WTC11 (cell line): Measurements from ENCODE around the gene ARL5B.
"Not testable (repeated sequence)": the region's sequence is repeated elsewhere in the genome, so short reads cannot be mapped to it uniquely, and the experiment has no call there.

ENCODE experiments used
- AR ChIP-seq: fragments of 250-450 bp; sonication (Bioruptor Pico); IDR thresholded peaks from 2 replicates; pipeline ENCODE4 v1.9.0; 2021; ENCODE audit warnings: mild to moderate bottlenecking
- ARID4B ChIP-seq: sonication (generic); formaldehyde crosslinking; IDR thresholded peaks from 2 replicates; pipeline ENCODE4 v1.8.0; 2023; ENCODE audit warnings: missing genetic modification reagents, mild to moderate bottlenecking, borderline replicate concordance
- ATF2 ChIP-seq: sonication (generic); formaldehyde crosslinking; IDR thresholded peaks from 2 replicates; pipeline ENCODE4 v1.8.1; 2022; ENCODE audit warnings: low read depth, missing genetic modification reagents, borderline replicate concordance
- CREB1 ChIP-seq: sonication (generic); formaldehyde crosslinking; IDR thresholded peaks from 2 replicates; pipeline ENCODE4 v1.8.0; 2023; ENCODE audit warnings: mild to moderate bottlenecking, missing genetic modification reagents
- CTCF ChIP-seq: fragments of 200-600 bp; IDR thresholded peaks from 2 replicates; pipeline ENCODE4 v1.8.0; 2022; ENCODE audit warnings: antibody characterized with exemption
- ESRRA ChIP-seq: sonication (generic); formaldehyde crosslinking; IDR thresholded peaks from 2 replicates; pipeline ENCODE4 v1.8.1; 2022; ENCODE audit warnings: mild to moderate bottlenecking, missing genetic modification reagents, borderline replicate concordance
- FOXP1 ChIP-seq: sonication (generic); formaldehyde crosslinking; IDR thresholded peaks from 2 replicates; pipeline ENCODE4 v1.8.0; 2022; ENCODE audit warnings: missing genetic modification reagents, mild to moderate bottlenecking, moderate library complexity, borderline replicate concordance
- GRHL2 ChIP-seq: fragments of 250-450 bp; sonication (Bioruptor Pico); IDR thresholded peaks from 2 replicates; pipeline ENCODE4 v1.8.0; 2022; ENCODE audit warnings: mild to moderate bottlenecking, moderate library complexity; ENCODE audit not compliant: insufficient replicate concordance, severe bottlenecking
- MAX ChIP-seq: sonication (generic); formaldehyde crosslinking; IDR thresholded peaks from 2 replicates; pipeline ENCODE4 v1.8.0; 2022; ENCODE audit warnings: mild to moderate bottlenecking, missing genetic modification reagents
- NFATC4 ChIP-seq: fragments of 250-450 bp; sonication (Bioruptor Pico); IDR thresholded peaks from 2 replicates; pipeline ENCODE4 v1.9.0; 2021; ENCODE audit warnings: mild to moderate bottlenecking
- OVOL2 ChIP-seq: fragments of 250-450 bp; sonication (Bioruptor Pico); IDR thresholded peaks from 2 replicates; pipeline ENCODE4 v1.9.0; 2021; ENCODE audit warnings: mild to moderate bottlenecking, borderline replicate concordance
- TEAD1 ChIP-seq: sonication (generic); formaldehyde crosslinking; IDR thresholded peaks from 2 replicates; pipeline ENCODE4 v1.8.0; 2022; ENCODE audit warnings: mild to moderate bottlenecking, missing genetic modification reagents
- ZBTB43 ChIP-seq: sonication (generic); formaldehyde crosslinking; IDR thresholded peaks from 2 replicates; pipeline ENCODE4 v1.8.1; 2023; ENCODE audit warnings: mild to moderate bottlenecking, missing genetic modification reagents
- ZNF232 ChIP-seq: sonication (generic); formaldehyde crosslinking; IDR thresholded peaks from 2 replicates; pipeline ENCODE4 v1.8.0; 2022; ENCODE audit warnings: mild to moderate bottlenecking, missing genetic modification reagents

- not testable (repeated sequence) for TF ChIP-seq TEAD1 (CRISPR knock-in tag); ESRRA (CRISPR knock-in tag); ZBTB43; CREB1 (CRISPR knock-in tag); GRHL2 (CRISPR knock-in tag); CTCF; MAX (CRISPR knock-in tag); NFATC4 (CRISPR knock-in tag); AR (CRISPR knock-in tag); ZNF232 (CRISPR knock-in tag); ATF2 (CRISPR knock-in tag); FOXP1 (CRISPR knock-in tag); OVOL2 (CRISPR knock-in tag); ARID4B (CRISPR knock-in tag)
Measured at GRCh38 chr10:18632500-18632899, 26.7 kb upstream of the ARL5B start.
